T-helper 17 cell (primary cell): ENCODE measurements around the gene SBF2. TPM values are rescaled to one million over a fixed set of nuclear protein-coding genes. Genes with fewer than 3 reads are reported as not detected.

Experiments used
- ATAC-seq: fragments of 150-1000 bp; cut with Tn5 transposase; 2 replicates; pipeline ENCODE4 v1.10.0; 2021; ENCODE audit warnings: mild to moderate bottlenecking, moderate library complexity
- DNase-seq, 3 donors: peaks; one replicate each; pipeline versions ENCODE4 v3.0.0 to v3.0.0-alpha.2; 2020 to 2021
- H3K9me3 ChIP-seq: one replicate; pipeline ENCODE4 v1.7.0; 2013; ENCODE audit warnings: low read length, mild to moderate bottlenecking; ENCODE audit not compliant: control insufficient read depth, poor library complexity, severe bottlenecking
- H3K27ac Mint-ChIP-seq: one replicate; pipeline ENCODE4 v1.8.0; 2022; ENCODE audit warnings: mild to moderate bottlenecking, moderate library complexity, mixed read lengths
- H3K27me3 Mint-ChIP-seq: one replicate; pipeline ENCODE4 v1.8.0; 2022; ENCODE audit warnings: mixed read lengths
- H3K36me3 Mint-ChIP-seq: one replicate; pipeline ENCODE4 v1.8.0; 2022; ENCODE audit warnings: low read depth, mixed read lengths
- H3K4me1 Mint-ChIP-seq: one replicate; pipeline ENCODE4 v1.8.0; 2022; ENCODE audit warnings: mild to moderate bottlenecking, mixed read lengths
- H3K4me3 Mint-ChIP-seq: one replicate; pipeline ENCODE4 v1.8.0; 2022; ENCODE audit warnings: mild to moderate bottlenecking, moderate library complexity, mixed read lengths
- total RNA-seq, 4 donors: library from RNA in 2 of 4; stranded (reverse) in 2 of 4; gene quantifications; one replicate each; pipeline ENCODE4 v1.2.3 and lab custom pipeline; 2022 to 2026

Gene SBF2
- total RNA-seq, 2 donors from 2014 or later: 15.5 to 23.1 TPM

DNA sequence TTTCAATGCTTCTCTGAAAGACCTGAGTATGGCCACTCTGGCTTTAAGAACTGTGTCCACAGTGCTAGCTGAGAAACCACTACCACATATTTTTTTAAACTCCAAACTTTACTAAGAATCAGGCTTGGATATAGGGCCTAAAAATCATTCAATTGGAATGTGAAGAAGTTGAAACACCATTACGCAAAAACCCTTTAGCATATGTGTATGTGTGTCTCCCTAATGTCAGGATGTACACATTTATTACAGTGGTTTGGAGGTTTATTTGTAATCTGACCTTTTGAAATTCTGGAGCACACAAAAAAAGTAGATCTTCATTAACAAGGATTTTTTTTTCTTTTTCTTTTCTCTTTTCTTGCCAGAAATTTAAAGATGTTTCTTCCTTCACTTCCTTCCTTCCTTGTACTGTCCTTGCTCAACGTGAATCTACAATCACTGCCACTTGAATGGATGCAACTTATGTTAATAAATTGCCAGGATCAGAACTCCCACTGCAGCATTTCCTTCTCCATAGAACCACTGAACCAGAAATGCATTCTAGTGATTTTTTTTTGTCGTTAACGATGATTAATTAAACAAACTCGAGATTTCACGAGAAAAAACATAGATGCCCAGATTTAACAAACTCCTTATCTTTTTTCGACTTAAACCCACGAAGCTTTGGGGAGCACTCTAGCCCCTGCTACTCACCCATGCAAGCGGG, 7.8 kb upstream of the SBF2 start:
- Mint-ChIP-seq H3K36me3 (peaks cover 3% of the 10 kb centered on the region), H3K4me1 (peaks cover 51% of the 10 kb centered on the region), H3K27me3 (peaks cover 16% of the 10 kb centered on the region), H3K27ac (peak overlapping the region; percentile 97), H3K4me3 (peak overlapping the region; percentile 98)
- DNase-seq (no peak), ATAC-seq (no peak)
- H3K9me3 ChIP-seq: no peaks in the 10 kb centered on the region

DNA sequence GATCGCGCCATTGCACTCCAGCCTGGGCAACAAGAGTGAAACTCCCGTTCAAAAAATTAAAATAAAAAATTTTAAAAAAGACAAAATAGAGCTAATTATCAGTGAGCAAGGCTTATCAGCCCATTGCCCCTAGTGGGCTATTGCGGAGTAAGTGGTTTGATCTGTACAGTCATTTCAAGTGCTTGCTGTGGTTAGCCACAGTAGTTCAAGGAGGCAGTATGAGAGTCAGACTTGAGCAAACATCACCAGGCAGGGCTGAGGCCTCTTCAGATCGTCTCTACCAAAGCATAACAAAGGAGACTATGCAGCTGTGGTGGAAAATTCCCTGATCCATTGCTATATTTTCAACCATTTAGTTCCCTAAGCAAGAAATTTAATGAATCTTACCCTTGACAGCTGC, 4.3 kb upstream of the SBF2 start:
- Mint-ChIP-seq H3K4me3 (peak overlapping the region; percentile 28), H3K36me3 (peaks cover 3% of the 10 kb centered on the region), H3K27ac (peak overlapping the region; percentile 43), H3K27me3 (peaks cover 20% of the 10 kb centered on the region), H3K4me1 (peaks cover 44% of the 10 kb centered on the region)
- ATAC-seq: peak; percentile 88
- H3K9me3 ChIP-seq: no peaks in the 10 kb centered on the region
- peak in 1 of 3 donors; percentile 26 for DNase-seq

DNA sequence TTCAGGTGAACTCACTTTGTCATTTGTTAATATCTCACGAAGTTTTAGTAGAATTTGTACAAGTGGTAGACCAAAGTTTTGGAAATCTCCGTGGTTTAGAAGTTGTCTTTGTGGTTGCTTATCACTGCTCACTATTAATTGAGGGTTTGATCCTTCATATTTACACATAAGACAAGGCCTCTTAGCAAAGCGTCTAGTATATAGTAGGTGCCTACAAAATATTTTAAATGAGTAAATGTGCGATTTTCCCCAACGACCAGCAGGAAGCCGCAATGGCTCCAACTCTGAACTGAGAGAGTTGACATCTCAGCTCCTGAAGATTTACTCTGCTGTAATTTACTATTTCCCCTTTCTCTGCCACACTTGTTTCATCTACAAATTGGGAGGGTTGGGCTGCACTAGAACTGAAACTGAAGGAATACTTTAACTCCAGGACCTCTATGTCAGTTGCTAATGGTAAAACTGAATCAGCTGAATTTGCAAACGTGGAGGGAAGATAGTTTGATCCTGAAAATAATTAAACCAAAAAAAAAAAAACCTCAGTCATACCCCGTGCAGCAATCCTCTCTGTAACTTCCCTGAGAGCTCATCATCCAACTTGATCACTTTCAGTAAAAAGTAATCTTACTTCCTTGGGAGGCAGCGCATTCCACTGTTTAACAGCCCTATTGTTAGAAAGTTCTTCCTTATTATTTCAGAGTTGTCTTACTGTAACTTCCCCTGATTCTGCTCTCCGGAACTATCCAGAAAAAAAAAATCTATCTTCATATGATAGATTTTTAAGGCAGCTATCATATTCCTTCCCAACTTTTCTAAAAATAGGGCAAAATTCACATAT, 1.3 kb upstream of the SBF2 start:
- Mint-ChIP-seq H3K27ac (peak overlapping the region; percentile 53), H3K4me3 (peak overlapping the region; percentile 91), H3K36me3 (no peaks in the 10 kb centered on the region), H3K4me1 (peaks cover 43% of the 10 kb centered on the region), H3K27me3 (peaks cover 18% of the 10 kb centered on the region)
- ATAC-seq (no peak), DNase-seq (no peak)
- H3K9me3 ChIP-seq: no peaks in the 10 kb centered on the region

DNA sequence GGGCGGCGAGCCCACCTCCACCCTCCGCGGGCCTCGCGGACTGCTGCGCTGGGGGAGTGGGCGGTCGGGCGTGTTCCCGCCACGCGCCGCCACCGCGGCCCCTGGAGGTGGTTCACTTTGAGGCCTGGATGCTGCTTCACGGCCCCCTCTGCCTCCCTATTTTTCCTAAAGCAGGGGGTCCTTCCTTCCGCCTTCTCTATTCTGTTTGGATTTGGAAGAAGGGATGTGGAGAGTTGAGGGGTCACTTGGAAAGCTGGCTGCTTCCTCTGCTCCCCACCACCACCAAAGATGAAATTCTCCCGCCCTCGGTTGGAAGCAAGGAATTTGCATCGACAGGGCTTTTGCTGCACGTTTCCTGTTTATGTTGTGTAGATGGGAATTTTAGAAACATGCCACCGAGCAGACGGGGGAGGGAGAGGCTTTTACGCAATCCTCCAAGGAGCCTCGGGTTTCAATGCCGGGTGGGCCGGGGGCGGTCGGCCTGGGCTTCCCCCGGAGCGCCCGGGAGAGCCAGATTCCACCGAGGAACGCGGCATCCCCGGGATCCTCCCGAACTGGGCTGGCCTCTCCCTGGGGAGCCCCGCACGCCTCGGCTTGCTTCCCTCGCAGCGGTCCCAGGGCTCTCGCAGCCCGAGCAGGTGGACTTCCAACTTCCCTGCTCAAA, 403 bp upstream of the SBF2 start:
- no peak for DNase-seq
- peak overlapping the region; percentile 53 for H3K27ac Mint-ChIP-seq
- no peak for ATAC-seq
- no peaks in the 10 kb centered on the region for H3K9me3 ChIP-seq
- peaks cover 41% of the 10 kb centered on the region for H3K4me1 Mint-ChIP-seq
- peaks cover 25% of the 10 kb centered on the region for H3K27me3 Mint-ChIP-seq
- no peaks in the 10 kb centered on the region for H3K36me3 Mint-ChIP-seq
- peak overlapping the region; percentile 91 for H3K4me3 Mint-ChIP-seq

DNA sequence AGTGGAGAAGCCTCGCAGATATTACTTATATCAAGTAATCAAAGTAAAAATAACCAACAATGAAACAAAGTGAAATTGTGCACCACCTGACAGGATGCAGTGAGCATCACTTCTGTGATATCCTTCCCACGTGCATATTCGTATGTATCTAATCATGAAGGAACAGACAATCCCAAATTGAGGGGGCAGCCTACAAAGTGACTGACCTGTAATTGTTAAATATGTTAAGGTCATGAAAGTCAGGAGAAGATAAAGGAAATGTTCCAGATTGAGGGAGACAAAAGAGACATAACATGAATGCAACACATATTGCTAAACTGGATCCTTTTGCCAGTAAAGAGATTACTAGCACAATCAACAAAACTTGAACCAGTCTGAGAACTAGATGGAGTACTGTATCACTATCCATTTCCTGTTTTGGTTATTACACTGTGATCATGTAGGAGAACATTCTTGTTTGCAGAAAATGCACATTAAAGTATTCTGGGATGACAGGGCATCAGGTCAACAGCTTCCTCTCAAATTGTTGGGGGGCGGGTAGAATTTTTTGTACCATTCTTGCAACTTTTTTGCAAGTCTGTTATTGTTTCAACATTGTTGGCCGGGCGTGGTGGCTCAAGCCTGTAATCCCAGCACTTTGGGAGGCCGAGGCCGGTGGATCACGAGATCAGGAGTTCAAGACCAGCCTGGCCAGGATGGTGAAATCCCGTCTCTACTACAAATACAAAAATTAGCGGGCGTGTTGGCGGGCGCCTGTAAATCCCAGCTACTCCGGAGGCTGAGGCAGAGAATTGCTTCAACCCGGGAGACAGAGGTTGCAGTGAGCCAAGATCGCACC, 2.0 kb downstream of the SBF2 start:
- no peaks in the 10 kb centered on the region for H3K36me3 Mint-ChIP-seq
- ATAC-seq (no peak), DNase-seq (no peak)
- no peak overlapping the region for H3K27ac Mint-ChIP-seq
- H3K27me3 Mint-ChIP-seq: peaks cover 24% of the 10 kb centered on the region
- H3K4me1 Mint-ChIP-seq: peaks cover 28% of the 10 kb centered on the region
- H3K9me3 ChIP-seq: no peaks in the 10 kb centered on the region
- peak overlapping the region; percentile 69 for H3K4me3 Mint-ChIP-seq

DNA sequence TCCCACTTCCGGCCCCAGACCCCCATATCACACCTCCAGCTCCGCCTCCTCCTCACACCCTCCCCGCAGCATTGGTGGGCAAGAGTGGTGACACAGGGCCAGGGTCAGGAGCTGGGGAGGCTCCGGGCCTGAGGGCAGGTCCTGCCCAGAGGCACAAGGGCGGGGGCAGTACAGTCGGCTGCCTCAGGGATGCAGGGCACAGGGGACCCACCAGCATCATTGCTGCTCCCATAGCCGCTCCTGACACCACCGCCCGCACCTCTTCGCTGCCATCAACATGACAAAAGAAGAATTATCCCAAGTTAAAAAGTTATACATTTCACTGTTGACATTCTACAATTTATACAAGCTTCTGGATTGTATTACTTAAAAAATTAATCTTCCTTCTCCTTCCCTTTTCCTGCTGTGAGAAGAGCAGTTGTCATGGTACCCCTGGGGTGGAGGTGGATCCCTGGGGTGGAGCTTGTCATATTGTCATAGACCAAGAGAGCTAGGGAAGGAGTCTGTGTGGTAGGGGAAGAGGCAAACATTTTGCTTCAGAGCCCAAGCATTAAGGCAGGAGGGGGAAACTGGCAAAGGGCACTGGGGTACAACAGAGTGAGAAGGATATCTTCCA, 4.1 kb downstream of the SBF2 start:
- ATAC-seq (no peak), DNase-seq (no peak)
- H3K36me3 Mint-ChIP-seq: no peaks in the 10 kb centered on the region
- no peaks in the 10 kb centered on the region for H3K9me3 ChIP-seq
- peaks cover 9% of the 10 kb centered on the region for H3K27me3 Mint-ChIP-seq
- H3K27ac Mint-ChIP-seq: no peak overlapping the region
- no peak overlapping the region for H3K4me3 Mint-ChIP-seq
- H3K4me1 Mint-ChIP-seq: peaks cover 24% of the 10 kb centered on the region

DNA sequence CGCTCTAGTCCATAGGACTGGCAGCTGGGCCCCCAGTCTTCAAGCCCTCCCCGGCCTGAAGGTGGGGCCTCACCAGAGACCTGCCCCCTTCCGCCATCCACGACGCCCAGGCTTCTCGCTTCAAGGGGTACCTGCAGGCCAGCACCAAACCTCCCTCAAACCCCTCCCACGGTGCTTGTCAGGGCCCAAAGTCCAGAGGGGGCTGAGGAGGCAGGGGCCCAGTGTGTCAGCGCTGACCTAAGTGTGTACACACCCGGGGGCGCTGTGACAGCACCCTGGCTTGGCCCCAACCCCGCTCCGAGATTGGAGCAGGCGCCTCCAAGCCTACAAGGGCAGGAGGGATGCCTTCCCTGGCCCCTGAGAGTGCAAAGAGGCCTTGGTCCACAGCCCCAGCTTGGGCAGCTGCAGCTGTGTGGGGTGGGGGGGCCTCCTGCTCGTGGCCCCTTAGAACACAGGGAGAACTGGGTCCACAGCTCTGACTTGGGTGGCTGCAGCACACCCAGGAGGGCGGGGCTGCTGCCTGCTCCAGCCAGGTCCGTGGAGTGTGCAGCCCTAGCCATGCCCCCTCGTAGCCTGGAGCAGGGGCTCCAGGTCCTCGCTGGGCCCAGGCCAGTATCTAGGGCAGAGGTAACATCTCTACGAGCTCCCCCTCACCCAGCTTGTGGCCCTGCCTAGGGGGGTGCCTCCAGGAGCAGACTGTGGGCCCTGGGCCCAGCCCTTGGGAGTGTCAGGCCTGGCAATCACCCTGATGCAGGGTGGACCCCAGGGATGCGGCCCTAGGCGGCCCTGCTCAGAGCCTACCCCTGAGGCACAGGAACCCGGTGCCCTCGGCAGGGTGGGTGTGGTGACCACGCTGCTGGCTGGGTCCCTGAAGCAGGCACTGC, 4.9 kb downstream of the SBF2 start:
- DNase-seq (no peak), ATAC-seq (no peak)
- no peaks in the 10 kb centered on the region for H3K9me3 ChIP-seq
- peaks cover 26% of the 10 kb centered on the region for H3K4me1 Mint-ChIP-seq
- no peak overlapping the region for H3K27ac Mint-ChIP-seq
- peaks cover 13% of the 10 kb centered on the region for H3K27me3 Mint-ChIP-seq
- peaks cover 2% of the 10 kb centered on the region for H3K36me3 Mint-ChIP-seq
- no peak overlapping the region for H3K4me3 Mint-ChIP-seq

DNA sequence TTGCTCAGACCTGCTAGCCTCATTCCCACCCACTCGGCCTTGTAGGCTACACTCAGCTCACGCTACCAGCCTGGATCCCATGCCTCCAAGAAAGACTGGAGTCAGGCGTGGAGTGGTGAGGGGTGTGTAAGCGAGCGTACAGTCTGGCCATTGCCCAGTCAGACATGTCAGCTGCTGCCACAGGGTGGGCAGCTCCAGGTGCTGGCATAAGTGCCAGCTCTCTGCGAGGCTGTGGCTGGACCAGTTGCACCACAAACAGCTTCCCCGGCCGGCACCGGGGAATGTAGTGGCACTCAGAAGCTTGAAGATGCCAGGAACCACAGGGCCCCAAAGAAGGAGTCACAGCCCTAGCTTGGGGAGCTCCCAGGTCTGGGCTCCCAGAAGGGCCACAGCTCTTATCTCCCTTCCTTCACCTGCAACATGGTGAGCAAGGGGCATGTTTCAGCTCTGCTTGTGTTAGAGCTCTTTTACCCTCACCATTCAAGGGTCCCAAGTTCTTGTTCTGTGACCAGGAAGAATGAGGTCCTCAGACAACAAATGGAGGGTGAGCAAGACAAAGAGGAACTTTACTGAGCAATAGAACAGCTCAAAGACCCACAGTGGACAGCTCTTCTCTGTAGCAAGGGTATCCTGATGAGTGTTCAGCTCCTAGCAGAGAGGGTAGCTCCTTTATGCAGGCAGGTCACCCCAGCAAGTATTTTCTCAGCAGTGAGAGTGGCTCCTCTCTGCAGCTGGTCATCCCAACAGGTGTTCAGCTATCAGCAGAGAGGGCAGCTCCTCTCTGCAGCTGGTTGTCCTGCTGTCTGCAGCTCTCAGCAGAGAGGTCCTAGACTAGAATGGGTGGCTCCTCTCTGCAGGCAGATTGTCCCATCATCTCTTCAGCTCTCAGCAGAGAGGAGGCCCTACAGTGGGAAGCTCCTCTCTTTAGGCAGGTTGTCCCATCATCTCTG, 6.0 kb downstream of the SBF2 start:
- no peak overlapping the region for H3K4me3 Mint-ChIP-seq
- DNase-seq (no peak), ATAC-seq (no peak)
- H3K36me3 Mint-ChIP-seq: peaks cover 2% of the 10 kb centered on the region
- H3K4me1 Mint-ChIP-seq: peaks cover 27% of the 10 kb centered on the region
- peaks cover 14% of the 10 kb centered on the region for H3K27me3 Mint-ChIP-seq
- H3K9me3 ChIP-seq: no peaks in the 10 kb centered on the region
- H3K27ac Mint-ChIP-seq: no peak overlapping the region

DNA sequence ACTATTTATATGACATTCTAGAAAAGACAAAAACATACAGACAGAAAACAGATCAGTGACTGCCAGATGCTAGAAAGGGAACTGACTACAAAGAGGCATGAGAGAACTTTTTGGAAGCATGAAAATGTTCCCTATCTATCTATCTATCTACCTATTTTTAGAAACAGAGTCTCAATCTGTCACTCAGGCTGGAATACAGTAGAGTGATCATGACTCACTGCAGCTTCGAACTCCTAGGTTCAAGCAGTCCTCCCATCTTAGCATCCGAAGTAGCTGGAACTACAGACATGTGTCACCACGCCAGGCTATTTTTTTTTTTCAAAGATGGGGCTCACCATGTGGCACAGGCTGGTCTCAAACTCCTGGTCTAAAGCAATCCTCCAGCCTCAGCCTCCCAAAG, 6.9 kb downstream of the SBF2 start:
- DNase-seq: no peak
- H3K36me3 Mint-ChIP-seq: peaks cover 2% of the 10 kb centered on the region
- peaks cover 14% of the 10 kb centered on the region for H3K27me3 Mint-ChIP-seq
- H3K4me1 Mint-ChIP-seq: peaks cover 25% of the 10 kb centered on the region
- H3K4me3 Mint-ChIP-seq: no peak overlapping the region
- H3K27ac Mint-ChIP-seq: no peak overlapping the region
- no peaks in the 10 kb centered on the region for H3K9me3 ChIP-seq
- no peak for ATAC-seq

DNA sequence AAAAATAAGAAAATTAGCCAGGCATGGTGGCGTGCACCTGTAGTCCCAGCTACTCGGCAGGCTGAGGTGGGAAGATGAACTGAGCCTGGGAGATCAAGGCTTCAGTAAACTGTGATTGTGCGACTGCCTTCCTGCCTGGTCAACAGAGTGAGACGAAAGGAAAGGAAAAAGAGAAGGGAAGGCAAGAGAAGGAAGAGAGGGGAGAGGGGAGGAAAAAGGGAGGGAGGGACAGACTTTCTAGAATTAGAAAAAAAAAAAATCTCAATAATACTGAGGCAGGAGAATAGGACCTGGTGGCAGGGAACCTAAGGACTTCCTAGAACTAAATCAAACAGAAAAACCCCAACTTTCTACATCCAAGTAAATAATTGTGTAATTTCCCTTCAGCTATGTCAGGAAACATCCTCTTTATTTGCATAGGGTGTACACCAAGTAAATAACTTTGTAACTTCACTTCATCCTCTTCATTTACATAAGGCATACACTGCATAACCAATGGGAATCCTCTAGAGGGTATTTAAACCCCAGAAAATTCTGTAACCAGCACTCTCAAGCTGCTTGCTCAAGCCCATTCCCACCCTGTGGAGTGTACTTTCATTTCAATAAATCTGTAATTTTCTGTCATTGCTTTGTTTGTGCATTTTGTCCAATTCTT, 8.7 kb downstream of the SBF2 start:
- Mint-ChIP-seq H3K36me3 (peaks cover 4% of the 10 kb centered on the region), H3K27ac (peak overlapping the region; percentile 14), H3K4me1 (peaks cover 16% of the 10 kb centered on the region), H3K27me3 (peaks cover 12% of the 10 kb centered on the region), H3K4me3 (no peak overlapping the region)
- no peak for ATAC-seq
- DNase-seq: no peak
- no peaks in the 10 kb centered on the region for H3K9me3 ChIP-seq

DNA sequence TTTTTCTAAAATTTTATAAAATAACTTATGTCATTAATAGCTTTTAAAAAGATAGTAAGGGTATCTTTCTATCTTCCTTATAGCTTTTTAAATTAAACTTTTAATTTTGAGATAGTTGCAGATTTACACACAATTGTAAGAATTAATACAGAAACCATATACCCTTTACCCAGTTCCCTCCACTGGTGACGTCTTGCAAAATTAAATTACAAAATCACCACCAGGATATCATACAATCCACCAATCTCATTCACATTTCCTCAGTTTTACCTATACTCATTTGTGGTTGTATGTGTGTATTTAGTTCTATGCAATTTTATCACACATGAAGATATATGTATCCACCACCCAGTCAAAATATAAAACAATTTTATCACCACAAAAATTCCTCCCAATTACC, 10.0 kb downstream of the SBF2 start:
- DNase-seq: no peak
- H3K4me1 Mint-ChIP-seq: peaks cover 15% of the 10 kb centered on the region

More for the DNA sequence above, 10.0 kb downstream of the SBF2 start:
- peaks cover 5% of the 10 kb centered on the region for H3K36me3 Mint-ChIP-seq
- H3K27ac Mint-ChIP-seq: no peak overlapping the region
- H3K27me3 Mint-ChIP-seq: peaks cover 5% of the 10 kb centered on the region
- H3K4me3 Mint-ChIP-seq: no peak overlapping the region
- ATAC-seq: no peak
- H3K9me3 ChIP-seq: no peaks in the 10 kb centered on the region
